Endothelial cell of umbilical vein (primary cell): Measurements from ENCODE around the gene RAD51B. TPM values are rescaled to one million over a fixed set of nuclear protein-coding genes. Genes with fewer than 3 reads are reported as not detected.

Experiments used
- BruUV-seq: library from RNA; stranded (reverse); fragments of 400-500 nt; replicated peaks from 2 replicates; lab custom pipeline; 2021; lab: Mats Ljungman, UMichigan
- CTCF ChIA-PET: fragments of 300-600, 350-600 bp; sonication (Branson Sonifier 250); formaldehyde crosslinking; loops from one replicate; lab custom pipeline; 2021; ENCODE audit warnings: antibody characterized with exemption, inconsistent platforms; lab: Charles Lee
- POLR2A ChIA-PET: fragments of 300-600, 350-600 bp; sonication (Branson Sonifier 250); formaldehyde crosslinking; loops from one replicate; lab custom pipeline; 2021; ENCODE audit warnings: antibody characterized with exemption, inconsistent platforms; lab: Charles Lee
- DNase-seq: peaks from one replicate; pipeline ENCODE4 v3.0.0-alpha.2; 2011; ENCODE audit warnings: low read depth, low spot score
- FAIRE-seq: peaks from 2 replicates; lab custom pipeline; 2011; peaks lifted over from hg19 to GRCh38; lab: Jason Lieb, UNC
- H2AFZ ChIP-seq: 2 replicates; pipeline ENCODE4 v1.6.0; 2012; ENCODE audit warnings: low read depth, low read length, control low read depth, inconsistent platforms
- H3K27ac ChIP-seq: 2 replicates; pipeline ENCODE4 v1.5.1; 2011; ENCODE audit warnings: low read depth, mild to moderate bottlenecking, control low read depth, low read length, moderate library complexity; ENCODE audit not compliant: insufficient read depth
- H3K27me3 ChIP-seq, 2 experiments: 2 replicates each; pipeline versions ENCODE4 v1.6.0 to v1.6.1; 2011; ENCODE audit warnings: low read length in 2 of 2, mixed read lengths in 1 of 2; ENCODE audit not compliant: control insufficient read depth in 2 of 2, insufficient read depth in 2 of 2
- H3K36me3 ChIP-seq, 2 experiments: 2 replicates in 1 of 2; 3 replicates in 1 of 2; pipeline ENCODE4 v1.5.1; 2011; ENCODE audit warnings: low read length in 2 of 2, mild to moderate bottlenecking in 1 of 2, moderate library complexity in 1 of 2; ENCODE audit not compliant: control insufficient read depth in 2 of 2, insufficient read depth in 2 of 2; ENCODE audit errors: extremely low read depth in 1 of 2
- H3K4me1 ChIP-seq: 3 replicates; pipeline ENCODE4 v1.5.1; 2011; ENCODE audit warnings: mild to moderate bottlenecking, low read length; ENCODE audit not compliant: control insufficient read depth, insufficient read depth; ENCODE audit errors: extremely low read depth
- H3K4me2 ChIP-seq: 2 replicates; pipeline ENCODE4 v1.6.1; 2011; ENCODE audit warnings: low read length, control low read depth, mixed read lengths; ENCODE audit not compliant: insufficient read depth
- H3K4me3 ChIP-seq, 3 experiments: fragments of 200-600 bp in 1 of 3; sonication (generic), shearing (Covaris generic) in 1 of 3; replicated peaks in 1 of 3; 2 replicates each; pipeline ENCODE4 v1.5.1; 2011 to 2016; ENCODE audit warnings: control low read depth in 3 of 3, low read length in 3 of 3, mild to moderate bottlenecking in 2 of 3, inconsistent platforms in 1 of 3, low read depth in 1 of 3, moderate library complexity in 1 of 3; ENCODE audit not compliant: insufficient read depth in 1 of 3
- H3K79me2 ChIP-seq: 2 replicates; pipeline ENCODE4 v1.6.0; 2012; ENCODE audit warnings: low read length, inconsistent platforms; ENCODE audit not compliant: control insufficient read depth, insufficient read depth
- H3K9ac ChIP-seq: replicated peaks from 2 replicates; pipeline ENCODE3; 2011; ENCODE audit warnings: low read length, control low read depth; ENCODE audit not compliant: insufficient read depth; ENCODE audit errors: extremely low read depth
- H3K9me1 ChIP-seq: replicated peaks from 3 replicates; pipeline ENCODE4 v1.6.0; 2011; ENCODE audit warnings: mild to moderate bottlenecking, low read length; ENCODE audit not compliant: control insufficient read depth, insufficient read depth; ENCODE audit errors: extremely low read depth
- H3K9me3 ChIP-seq: replicated peaks from 2 replicates; pipeline ENCODE4 v1.5.1; 2012; ENCODE audit warnings: low read length, inconsistent platforms; ENCODE audit not compliant: control insufficient read depth, insufficient read depth
- H4K20me1 ChIP-seq: replicated peaks from 2 replicates; pipeline ENCODE3; 2011; ENCODE audit warnings: mild to moderate bottlenecking, low read length; ENCODE audit not compliant: control insufficient read depth, insufficient read depth; ENCODE audit errors: extremely low read depth
- EZH2 ChIP-seq: IDR thresholded peaks from 2 replicates; pipeline ENCODE4 v1.6.1; 2012; ENCODE audit warnings: borderline replicate concordance, low read depth, mild to moderate bottlenecking, moderate library complexity, low read length, inconsistent platforms; ENCODE audit not compliant: severe bottlenecking
- FOS ChIP-seq: IDR thresholded peaks from 2 replicates; pipeline ENCODE4 v1.6.1; 2011; ENCODE audit warnings: mild to moderate bottlenecking, low read length, moderate library complexity, borderline replicate concordance; ENCODE audit not compliant: insufficient read depth
- GATA2 ChIP-seq: IDR thresholded peaks from 2 replicates; pipeline ENCODE4 v1.7.0; 2011; ENCODE audit warnings: low read depth, mild to moderate bottlenecking, moderate library complexity, mixed read lengths, low read length; ENCODE audit not compliant: insufficient read length, insufficient read depth
- JUN ChIP-seq: IDR thresholded peaks from 2 replicates; pipeline ENCODE4 v1.6.1; 2011; ENCODE audit warnings: borderline replicate concordance, low read depth; ENCODE audit not compliant: insufficient read length, insufficient read depth
- MYC ChIP-seq: IDR thresholded peaks from one replicate; pipeline ENCODE4 v1.6.1; 2011; ENCODE audit warnings: mild to moderate bottlenecking, low read depth, low read length
- POLR2A ChIP-seq: IDR thresholded peaks from 2 replicates; pipeline ENCODE4 v1.6.1; 2012; ENCODE audit warnings: low read depth, mild to moderate bottlenecking, control low read depth, low read length
- dilution Hi-C: fragments of 300-500 bp; cut with MboI; formaldehyde crosslinking; loops from one replicate; pipeline ENCODE4 v1.15.0; 2019; ENCODE audit warnings: low sequenced_read_pairs; ENCODE audit not compliant: extremely low pct_ligation_motif_present
- intact Hi-C: fragments of 100-400 bp; cut with micrococcal nuclease; formaldehyde crosslinking; loops from one replicate; pipeline ENCODE4 v1.10.0; 2022
- polyA plus RNA-seq, 4 experiments: library from polyadenylated mRNA; depleted of rRNA in 3 of 4; stranded (reverse) in 3 of 4; unstranded in 1 of 4; fragments of >200 nt; gene quantifications; 2 replicates each; pipeline versions ENCODE4 v1.2.1 to v1.2.3, GENCODE V29; 2011 to 2012; ENCODE audit warnings: missing spikeins in 1 of 4
- total RNA-seq: library from RNA; stranded (reverse); gene quantifications from 2 replicates; pipeline ENCODE4 v1.2.3, GENCODE V29; 2021
- TF ChIP-seq, protein P1 (sequence below), 2 donors: IDR thresholded peaks; 1 replicate in 1 of 2; 2 replicates in 1 of 2; pipeline ENCODE4 v1.5.1; 2011; ENCODE audit warnings: low read length in 2 of 2, mild to moderate bottlenecking in 2 of 2, moderate library complexity in 2 of 2, control low read depth in 1 of 2, inconsistent platforms in 1 of 2, low read depth in 1 of 2; ENCODE audit not compliant: insufficient read depth in 1 of 2; ENCODE audit errors: extremely low read depth in 1 of 2
- TF ChIP-seq, protein P2 (sequence below): IDR thresholded peaks from 2 replicates; pipeline ENCODE4 v1.6.1; 2011; ENCODE audit not compliant: insufficient read depth, insufficient read length

The RAD51B gene
- total and polyA plus RNA-seq, 2 donors (not counting 3 experiments of a cell fraction or from before 2014, with no cell fraction given) = 3.9 to 19.0 TPM

GRCh38 chr14:68423686-68424085 lies 604.1 kb downstream of the RAD51B start:
- no TSS peak for BruUV-seq
- DNase-seq = no peak
- TF ChIP-seq, protein P1, sequence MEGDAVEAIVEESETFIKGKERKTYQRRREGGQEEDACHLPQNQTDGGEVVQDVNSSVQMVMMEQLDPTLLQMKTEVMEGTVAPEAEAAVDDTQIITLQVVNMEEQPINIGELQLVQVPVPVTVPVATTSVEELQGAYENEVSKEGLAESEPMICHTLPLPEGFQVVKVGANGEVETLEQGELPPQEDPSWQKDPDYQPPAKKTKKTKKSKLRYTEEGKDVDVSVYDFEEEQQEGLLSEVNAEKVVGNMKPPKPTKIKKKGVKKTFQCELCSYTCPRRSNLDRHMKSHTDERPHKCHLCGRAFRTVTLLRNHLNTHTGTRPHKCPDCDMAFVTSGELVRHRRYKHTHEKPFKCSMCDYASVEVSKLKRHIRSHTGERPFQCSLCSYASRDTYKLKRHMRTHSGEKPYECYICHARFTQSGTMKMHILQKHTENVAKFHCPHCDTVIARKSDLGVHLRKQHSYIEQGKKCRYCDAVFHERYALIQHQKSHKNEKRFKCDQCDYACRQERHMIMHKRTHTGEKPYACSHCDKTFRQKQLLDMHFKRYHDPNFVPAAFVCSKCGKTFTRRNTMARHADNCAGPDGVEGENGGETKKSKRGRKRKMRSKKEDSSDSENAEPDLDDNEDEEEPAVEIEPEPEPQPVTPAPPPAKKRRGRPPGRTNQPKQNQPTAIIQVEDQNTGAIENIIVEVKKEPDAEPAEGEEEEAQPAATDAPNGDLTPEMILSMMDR (IDR thresholded peaks at IDR 0.05; ENCODE audit: extremely low read depth in 1 of 2, insufficient read depth in 1 of 2, low read depth in 1 of 2, low read length in 2 of 2) = no peak
- no peak for TF ChIP-seq GATA2
- TF ChIP-seq JUN = no peak
- TF ChIP-seq, protein P2, sequence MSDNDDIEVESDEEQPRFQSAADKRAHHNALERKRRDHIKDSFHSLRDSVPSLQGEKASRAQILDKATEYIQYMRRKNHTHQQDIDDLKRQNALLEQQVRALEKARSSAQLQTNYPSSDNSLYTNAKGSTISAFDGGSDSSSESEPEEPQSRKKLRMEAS = no peak
- no peak for TF ChIP-seq EZH2
- no peak for TF ChIP-seq POLR2A
- TF ChIP-seq FOS = no peak
- TF ChIP-seq MYC = no peak

More at GRCh38 chr14:68423686-68424085, 604.1 kb downstream of the RAD51B start:
- Histone ChIP-seq H3K9me3 (no peaks in the 10 kb centered on the region), H3K9ac (no peak overlapping the region), H3K9me1 (no peaks in the 10 kb centered on the region), H2AFZ (no peak overlapping the region), H3K27ac (no peak overlapping the region), H3K4me3 (no peak overlapping the region), H4K20me1 (no peaks in the 10 kb centered on the region), H3K4me1 (peaks cover 4% of the 10 kb centered on the region), H3K27me3 (no peaks in the 10 kb centered on the region), H3K4me2 (no peak overlapping the region), H3K79me2 (no peaks in the 10 kb centered on the region), H3K36me3 (no peaks in the 10 kb centered on the region)
- dilution Hi-C loops = no loop called here
- ChIA-PET CTCF (no interaction called here), POLR2A (no interaction called here)
- FAIRE-seq = no peak
- intact Hi-C loops = no loop called here
